Right atrium auricular region (tissue), 2 donors: ENCODE results near the gene A3GALT2. TPM values are rescaled to one million over a fixed set of nuclear protein-coding genes. Genes with fewer than 3 reads are reported as not detected.
"Not testable (repeated sequence)": the region's sequence is repeated elsewhere in the genome, so short reads cannot be mapped to it uniquely, and the experiment has no call there.

Source experiments
- DNase-seq: peaks from one replicate; pipeline ENCODE4 v3.0.0-alpha.2; 2019; ENCODE audit warnings: low spot score
- H3K27ac ChIP-seq, 2 donors: fragments of 200-600 bp; sonication (generic); 1 replicate in 1 of 2; 2 replicates in 1 of 2; pipeline ENCODE4 v1.5.1; 2016 to 2019
- H3K27me3 ChIP-seq, 2 donors: fragments of 200-600 bp; sonication (generic); one replicate each; pipeline versions ENCODE4 v1.5.1 to v1.6.0; 2017 to 2019
- H3K36me3 ChIP-seq: fragments of 200-600 bp; sonication (generic); one replicate; pipeline ENCODE4 v1.5.1; 2016
- H3K4me1 ChIP-seq, 2 donors: fragments of 200-600 bp; sonication (generic); one replicate each; pipeline versions ENCODE4 v1.5.1 to v1.6.0; 2017 to 2019
- H3K4me3 ChIP-seq, 2 donors: fragments of 200-600 bp; sonication (generic); 1 replicate in 1 of 2; 2 replicates in 1 of 2; pipeline ENCODE4 v1.5.1; 2017 to 2019; ENCODE audit warnings: mild to moderate bottlenecking in 1 of 2, moderate library complexity in 1 of 2
- H3K9me3 ChIP-seq, 2 donors: fragments of 200-600 bp; sonication (generic); one replicate each; pipeline ENCODE4 v1.5.1; 2019
- CTCF ChIP-seq, 2 donors: fragments of 200-600 bp; sonication (generic); IDR thresholded peaks; one replicate each; pipeline ENCODE4 v1.5.1; 2019; ENCODE audit warnings: antibody characterized with exemption in 2 of 2
- total RNA-seq, 2 donors: library from RNA; depleted of rRNA; stranded (reverse); fragments of >200 nt; gene quantifications; one replicate each; pipeline ENCODE4 v1.1.0, GENCODE V29; 2016

The A3GALT2 gene
- total RNA-seq, 2 donors from 2014 or later = not detected

- no peak for TF ChIP-seq CTCF (IDR thresholded peaks at IDR 0.05)
- H3K4me1 ChIP-seq = peaks cover 0 to 25% of the 10 kb centered on the region in 2 donors
- H3K4me3 ChIP-seq = no peak overlapping the region
- peaks cover 13% of the 10 kb centered on the region for H3K36me3 ChIP-seq
- no peaks in the 10 kb centered on the region for H3K27me3 ChIP-seq
- DNase-seq = no peak
- H3K27ac ChIP-seq = peak overlapping the region in 1 of 2 donors; percentile 5
- no peaks in the 10 kb centered on the region for H3K9me3 ChIP-seq
Measured at GRCh38 chr1:33292726-33293340, 28.1 kb downstream of the A3GALT2 start.

GRCh38 chr1:33290615-33291014 is 30.3 kb downstream of the A3GALT2 start:
- H3K27me3 ChIP-seq = not testable (repeated sequence)
- peaks cover 18% of the 10 kb centered on the region for H3K36me3 ChIP-seq

GRCh38 chr1:33289858-33290154 is 31.1 kb downstream of the A3GALT2 start:
- peaks cover 0 to 26% of the 10 kb centered on the region in 2 donors for H3K4me1 ChIP-seq
- no peaks in the 10 kb centered on the region for H3K27me3 ChIP-seq
- H3K36me3 ChIP-seq = peaks cover 26% of the 10 kb centered on the region
- DNase-seq = no peak
- H3K9me3 ChIP-seq = no peaks in the 10 kb centered on the region
- no peak overlapping the region for H3K27ac ChIP-seq
- no peak for TF ChIP-seq CTCF (IDR thresholded peaks at IDR 0.05)
- H3K4me3 ChIP-seq = no peak overlapping the region

More at GRCh38 chr1:33290615-33291014, 30.3 kb downstream of the A3GALT2 start:
- peaks cover 0 to 31% of the 10 kb centered on the region in 2 donors for H3K4me1 ChIP-seq
- DNase-seq, H3K9me3 ChIP-seq, H3K27ac ChIP-seq, H3K4me3 ChIP-seq: not testable (repeated sequence)

GRCh38 chr1:33288976-33289857 is 31.7 kb downstream of the A3GALT2 start:
- no peak for DNase-seq
- peaks cover 0 to 26% of the 10 kb centered on the region in 2 donors for H3K4me1 ChIP-seq
- H3K27ac ChIP-seq = peak overlapping the region in 1 of 2 donors; percentile 0
- no peaks in the 10 kb centered on the region for H3K9me3 ChIP-seq
- TF ChIP-seq CTCF (IDR thresholded peaks at IDR 0.05) = no peak
- peaks cover 29% of the 10 kb centered on the region for H3K36me3 ChIP-seq
- H3K4me3 ChIP-seq = no peak overlapping the region
- H3K27me3 ChIP-seq = no peaks in the 10 kb centered on the region

- no peaks in the 10 kb centered on the region for H3K9me3 ChIP-seq
- no peak for TF ChIP-seq CTCF (IDR thresholded peaks at IDR 0.05)
- DNase-seq = no peak
- H3K27me3 ChIP-seq = no peaks in the 10 kb centered on the region
- H3K4me1 ChIP-seq = peaks cover 0 to 20% of the 10 kb centered on the region in 2 donors
- H3K27ac ChIP-seq = no peak overlapping the region
- no peak overlapping the region for H3K4me3 ChIP-seq
- peaks cover 30% of the 10 kb centered on the region for H3K36me3 ChIP-seq
Measured at GRCh38 chr1:33287317-33287716, 33.6 kb downstream of the A3GALT2 start.

- no peaks in the 10 kb centered on the region for H3K27me3 ChIP-seq
- H3K4me1 ChIP-seq = peaks cover 0 to 20% of the 10 kb centered on the region in 2 donors
- no peak overlapping the region for H3K4me3 ChIP-seq
- TF ChIP-seq CTCF (IDR thresholded peaks at IDR 0.05) = no peak
- no peaks in the 10 kb centered on the region for H3K9me3 ChIP-seq
- no peak overlapping the region for H3K27ac ChIP-seq
- peaks cover 37% of the 10 kb centered on the region for H3K36me3 ChIP-seq
- DNase-seq = no peak
Measured at GRCh38 chr1:33286451-33287185, 34.3 kb downstream of the A3GALT2 start.
